Endothelial cell (in vitro differentiated cells): ENCODE data around the gene YIF1B. TPM values are rescaled to one million over a fixed set of nuclear protein-coding genes. Genes with fewer than 3 reads are reported as not detected.
"Not testable (repeated sequence)": the region's sequence is repeated elsewhere in the genome, so short reads cannot be mapped to it uniquely, and the experiment has no call there.

ENCODE experiments used
- DNase-seq: peaks from one replicate; pipeline ENCODE4 v3.0.0; 2021; ENCODE audit warnings: low spot score
- H3K27ac Mint-ChIP-seq: one replicate; pipeline ENCODE4 v1.8.0; 2021; ENCODE audit warnings: mixed read lengths, inconsistent platforms; ENCODE audit not compliant: unreplicated experiment
- H3K27me3 Mint-ChIP-seq: one replicate; pipeline ENCODE4 v1.8.0; 2021; ENCODE audit warnings: mild to moderate bottlenecking, moderate library complexity, mixed read lengths, inconsistent platforms; ENCODE audit not compliant: unreplicated experiment
- H3K36me3 Mint-ChIP-seq: one replicate; pipeline ENCODE4 v1.8.0; 2021; ENCODE audit warnings: mild to moderate bottlenecking, low read depth, mixed read lengths, inconsistent platforms; ENCODE audit not compliant: unreplicated experiment
- H3K4me1 Mint-ChIP-seq: one replicate; pipeline ENCODE4 v1.8.0; 2021; ENCODE audit warnings: mild to moderate bottlenecking, mixed read lengths, inconsistent platforms; ENCODE audit not compliant: unreplicated experiment
- H3K4me3 Mint-ChIP-seq: one replicate; pipeline ENCODE4 v1.8.0; 2021; ENCODE audit warnings: mild to moderate bottlenecking, mixed read lengths, inconsistent platforms; ENCODE audit not compliant: unreplicated experiment
- H3K9me3 Mint-ChIP-seq: one replicate; pipeline ENCODE4 v1.8.0; 2021; ENCODE audit warnings: mixed read lengths, inconsistent platforms; ENCODE audit not compliant: unreplicated experiment
- CTCF ChIP-seq: fragments of 200-600 bp; sonication (generic); IDR thresholded peaks from one replicate; pipeline ENCODE4 v1.5.0; 2021; ENCODE audit warnings: antibody characterized with exemption; ENCODE audit not compliant: unreplicated experiment
- long read RNA-seq: library from polyadenylated mRNA; unstranded; transcript quantifications from one replicate; pipeline ENCODE4 v2.0.0, GENCODE V29; 2020; ENCODE audit not compliant: unreplicated experiment
- total RNA-seq: library from RNA; stranded (reverse); fragmentation: NEBNext Ultra II Directional; extraction: Animal tissue kit (Norgen Biotek cat#: 25700); gene quantifications from one replicate; pipeline ENCODE4 v1.2.1, GENCODE V29; 2021; ENCODE audit not compliant: unreplicated experiment

Gene YIF1B
- total RNA-seq: 55.2 TPM
- long read RNA-seq, transcript YIF1B-203 (8 exons, 1,225 nt): minor isoform, 8 of 63 reads
- long read RNA-seq, transcript YIF1B-201 (8 exons, 964 nt): minor isoform, 9 of 63 reads
- long read RNA-seq, transcript YIF1B-216 (8 exons, 1,181 nt): major isoform, 29 of 63 reads
- long read RNA-seq, partial matches to known transcripts: 2 of 63 reads
- long read RNA-seq, other reads (novel, unspliced or antisense): 8 of 63 reads

- Mint-ChIP-seq H3K4me3 (peak within 1 kb of the TSS; percentile 95), H3K4me1 (peaks cover 24% of the 10 kb centered on the region), H3K36me3 (peaks cover 5% of the 10 kb centered on the region), H3K27ac (no peak within 1 kb of the TSS), H3K9me3 (no peaks in the 10 kb centered on the region), H3K27me3 (peaks cover 14% of the 10 kb centered on the region)
- TF ChIP-seq CTCF: no peak
- peak; percentile 91 for DNase-seq
Measured at GRCh38 chr19:38315657-38316476, at the start of gene YIF1B. Gene YIF1B (minus strand): TSS chr19:38315947. CDS start chr19:38315917, 30 bp downstream.

GRCh38 chr19:38362946-38363688, 47.4 kb upstream of the YIF1B start:
- not testable (repeated sequence) for H3K36me3 Mint-ChIP-seq, H3K4me1 Mint-ChIP-seq, H3K4me3 Mint-ChIP-seq, H3K27ac Mint-ChIP-seq, DNase-seq, H3K9me3 Mint-ChIP-seq
- peaks cover 22% of the 10 kb centered on the region for H3K27me3 Mint-ChIP-seq

- Mint-ChIP-seq H3K36me3 (peaks cover 6% of the 10 kb centered on the region), H3K4me3 (peak overlapping the region; percentile 86), H3K27me3 (peaks cover 23% of the 10 kb centered on the region), H3K27ac (peak overlapping the region; percentile 57), H3K9me3 (no peaks in the 10 kb centered on the region), H3K4me1 (peaks cover 7% of the 10 kb centered on the region)
- TF ChIP-seq CTCF: no peak
- DNase-seq: peak; percentile 82
Measured at GRCh38 chr19:38362076-38362945, 46.6 kb upstream of the YIF1B start.

- Mint-ChIP-seq H3K27ac (no peak overlapping the region), H3K4me1 (peaks cover 7% of the 10 kb centered on the region), H3K9me3 (no peaks in the 10 kb centered on the region), H3K4me3 (peak overlapping the region; percentile 86), H3K36me3 (peaks cover 6% of the 10 kb centered on the region), H3K27me3 (peaks cover 24% of the 10 kb centered on the region)
- peak; percentile 77 for DNase-seq
- no peak for TF ChIP-seq CTCF
Measured at GRCh38 chr19:38361633-38362075, 45.9 kb upstream of the YIF1B start.
